Activated CD8-positive, alpha-beta memory T cell treated with anti-CD3 and anti-CD28 coated beads, Interleukin-2, amount 10 ng/mL, durations not matched to agents 7 days and 5 days (primary cell): ENCODE measurements around the gene RREB1. TPM values are rescaled to one million over a fixed set of nuclear protein-coding genes. Genes with fewer than 3 reads are reported as not detected.
A peak's percentile ranks its signal among the peaks of the same experiment; 100 is the strongest.

ENCODE experiments used
- ATAC-seq: fragments of 150-1000 bp; cut with Tn5 transposase; one replicate; pipeline ENCODE4 v1.10.0; 2021; ENCODE audit warnings: moderate library complexity
- CTCF ChIA-PET: fragments of 350-600 bp; sonication (Branson Sonifier 250); formaldehyde crosslinking; loops from one replicate; lab custom pipeline; 2021; ENCODE audit warnings: antibody characterized with exemption; lab: Charles Lee
- DNase-seq: peaks from one replicate; pipeline ENCODE4 v3.0.0-alpha.2; 2020
- H3K27ac Mint-ChIP-seq: one replicate; pipeline ENCODE4 v1.8.0; 2021; ENCODE audit warnings: mild to moderate bottlenecking, mixed read lengths
- H3K27me3 Mint-ChIP-seq: one replicate; pipeline ENCODE4 v1.8.0; 2021; ENCODE audit warnings: mixed read lengths
- H3K36me3 Mint-ChIP-seq: one replicate; pipeline ENCODE4 v1.8.0; 2021; ENCODE audit warnings: mild to moderate bottlenecking, mixed read lengths
- H3K4me1 Mint-ChIP-seq: one replicate; pipeline ENCODE4 v1.8.0; 2021; ENCODE audit warnings: mixed read lengths
- H3K4me3 Mint-ChIP-seq: one replicate; pipeline ENCODE4 v1.8.0; 2021; ENCODE audit warnings: mild to moderate bottlenecking, moderate library complexity, mixed read lengths
- H3K9me3 Mint-ChIP-seq: one replicate; pipeline ENCODE4 v1.8.0; 2022; ENCODE audit warnings: low read depth, mixed read lengths
- total RNA-seq, 2 experiments: library from RNA; stranded (reverse); gene quantifications; one replicate each; pipeline ENCODE4 v1.2.3, GENCODE V29; 2021

RREB1 gene
- total RNA-seq, 2 experiments from 2014 or later = 20.6 to 24.6 TPM

- CTCF ChIA-PET = no interaction called here
- DNase-seq = no peak
- Mint-ChIP-seq H3K27me3 (no peaks in the 10 kb centered on the region), H3K27ac (no peak overlapping the region), H3K36me3 (peaks cover 47% of the 10 kb centered on the region), H3K4me3 (no peak overlapping the region), H3K9me3 (no peaks in the 10 kb centered on the region), H3K4me1 (peaks cover 14% of the 10 kb centered on the region)
- ATAC-seq = no peak
Observed at GRCh38 chr6:7190791-7191190, 83.0 kb downstream of the RREB1 start.

GRCh38 chr6:7193122-7193521, 85.4 kb downstream of the RREB1 start:
- Mint-ChIP-seq H3K36me3 (peaks cover 45% of the 10 kb centered on the region), H3K27me3 (no peaks in the 10 kb centered on the region)

GRCh38 chr6:7194657-7195056, 86.9 kb downstream of the RREB1 start:
- Mint-ChIP-seq H3K27me3 (no peaks in the 10 kb centered on the region), H3K36me3 (peaks cover 32% of the 10 kb centered on the region), H3K27ac (no peak overlapping the region), H3K4me3 (no peak overlapping the region), H3K9me3 (no peaks in the 10 kb centered on the region), H3K4me1 (peaks cover 20% of the 10 kb centered on the region)
- no peak for DNase-seq
- no peak for ATAC-seq
- CTCF ChIA-PET = no interaction called here

More at GRCh38 chr6:7193122-7193521, 85.4 kb downstream of the RREB1 start:
- Mint-ChIP-seq H3K4me3 (no peak overlapping the region), H3K27ac (no peak overlapping the region), H3K4me1 (peaks cover 24% of the 10 kb centered on the region), H3K9me3 (no peaks in the 10 kb centered on the region)
- ATAC-seq = no peak
- CTCF ChIA-PET = no interaction called here
- no peak for DNase-seq

GRCh38 chr6:7195339-7196018, 87.7 kb downstream of the RREB1 start:
- Mint-ChIP-seq H3K36me3 (peaks cover 29% of the 10 kb centered on the region), H3K9me3 (no peaks in the 10 kb centered on the region), H3K4me1 (peaks cover 20% of the 10 kb centered on the region), H3K27ac (peak overlapping the region; percentile 52), H3K4me3 (no peak overlapping the region), H3K27me3 (no peaks in the 10 kb centered on the region)
- no peak for ATAC-seq
- CTCF ChIA-PET = no interaction called here
- DNase-seq = no peak

- Mint-ChIP-seq H3K27ac (peak overlapping the region; percentile 52), H3K9me3 (no peaks in the 10 kb centered on the region), H3K4me1 (peaks cover 22% of the 10 kb centered on the region), H3K27me3 (no peaks in the 10 kb centered on the region), H3K36me3 (peaks cover 29% of the 10 kb centered on the region), H3K4me3 (no peak overlapping the region)
- CTCF ChIA-PET = interaction anchor here (0.6 kb wide), 1 partner anchor 58 kb away, joined by 3 read pairs; no protein-coding TSS in a partner anchor
- DNase-seq (no peak), ATAC-seq (peak; percentile 51)
Observed at GRCh38 chr6:7196019-7196402, 88.2 kb downstream of the RREB1 start.

GRCh38 chr6:7196685-7197283, 89.0 kb downstream of the RREB1 start:
- H3K4me1 Mint-ChIP-seq = peaks cover 26% of the 10 kb centered on the region
- H3K36me3 Mint-ChIP-seq = peaks cover 29% of the 10 kb centered on the region
- ATAC-seq (no peak), DNase-seq (no peak)
- H3K9me3 Mint-ChIP-seq = no peaks in the 10 kb centered on the region
- H3K27me3 Mint-ChIP-seq = no peaks in the 10 kb centered on the region
- H3K4me3 Mint-ChIP-seq = no peak overlapping the region
- no peak overlapping the region for H3K27ac Mint-ChIP-seq
- CTCF ChIA-PET = interaction anchor here (0.6 kb wide), 1 partner anchor 59 kb away, joined by 3 read pairs; no protein-coding TSS in a partner anchor

GRCh38 chr6:7197747-7198146, 90.0 kb downstream of the RREB1 start:
- H3K4me3 Mint-ChIP-seq = no peak overlapping the region
- DNase-seq (no peak), ATAC-seq (no peak)
- H3K27me3 Mint-ChIP-seq = no peaks in the 10 kb centered on the region
- H3K9me3 Mint-ChIP-seq = no peaks in the 10 kb centered on the region
- CTCF ChIA-PET = no interaction called here
- H3K27ac Mint-ChIP-seq = no peak overlapping the region
- H3K36me3 Mint-ChIP-seq = peaks cover 28% of the 10 kb centered on the region
- H3K4me1 Mint-ChIP-seq = peaks cover 30% of the 10 kb centered on the region

GRCh38 chr6:7198833-7199800, 91.4 kb downstream of the RREB1 start:
- H3K4me3 Mint-ChIP-seq = no peak overlapping the region
- no peak for DNase-seq
- H3K4me1 Mint-ChIP-seq = peaks cover 30% of the 10 kb centered on the region
- no peaks in the 10 kb centered on the region for H3K9me3 Mint-ChIP-seq
- CTCF ChIA-PET = interaction anchor here (1.0 kb wide), 1 partner anchor 408 kb away, joined by 3 read pairs; no protein-coding TSS in a partner anchor
- H3K27ac Mint-ChIP-seq = no peak overlapping the region
- no peaks in the 10 kb centered on the region for H3K27me3 Mint-ChIP-seq
- H3K36me3 Mint-ChIP-seq = peaks cover 26% of the 10 kb centered on the region
- no peak for ATAC-seq

GRCh38 chr6:7200598-7201443, 93.1 kb downstream of the RREB1 start:
- Mint-ChIP-seq H3K4me1 (peaks cover 19% of the 10 kb centered on the region), H3K9me3 (no peaks in the 10 kb centered on the region), H3K27ac (no peak overlapping the region), H3K27me3 (no peaks in the 10 kb centered on the region), H3K4me3 (no peak overlapping the region), H3K36me3 (peaks cover 17% of the 10 kb centered on the region)
- no peak for ATAC-seq
- DNase-seq = no peak
- CTCF ChIA-PET = no interaction called here

GRCh38 chr6:7201444-7201731, 93.6 kb downstream of the RREB1 start:
- no peaks in the 10 kb centered on the region for H3K9me3 Mint-ChIP-seq
- CTCF ChIA-PET = no interaction called here
- H3K4me1 Mint-ChIP-seq = peaks cover 14% of the 10 kb centered on the region
- H3K36me3 Mint-ChIP-seq = peaks cover 15% of the 10 kb centered on the region
- H3K4me3 Mint-ChIP-seq = no peak overlapping the region
- ATAC-seq (no peak), DNase-seq (no peak)
- H3K27me3 Mint-ChIP-seq = no peaks in the 10 kb centered on the region
- no peak overlapping the region for H3K27ac Mint-ChIP-seq

- peaks cover 14% of the 10 kb centered on the region for H3K4me1 Mint-ChIP-seq
- peaks cover 15% of the 10 kb centered on the region for H3K36me3 Mint-ChIP-seq
- no peaks in the 10 kb centered on the region for H3K27me3 Mint-ChIP-seq
- ATAC-seq = no peak
- no peak overlapping the region for H3K4me3 Mint-ChIP-seq
- H3K27ac Mint-ChIP-seq = no peak overlapping the region
- H3K9me3 Mint-ChIP-seq = no peaks in the 10 kb centered on the region
- no peak for DNase-seq
- CTCF ChIA-PET = no interaction called here
Observed at GRCh38 chr6:7201732-7202541, 94.2 kb downstream of the RREB1 start.

GRCh38 chr6:7202950-7203349, 95.2 kb downstream of the RREB1 start:
- DNase-seq = no peak
- no peaks in the 10 kb centered on the region for H3K9me3 Mint-ChIP-seq
- ATAC-seq = no peak
- peaks cover 9% of the 10 kb centered on the region for H3K4me1 Mint-ChIP-seq
- peaks cover 15% of the 10 kb centered on the region for H3K36me3 Mint-ChIP-seq
- H3K4me3 Mint-ChIP-seq = no peak overlapping the region
- CTCF ChIA-PET = no interaction called here
- no peak overlapping the region for H3K27ac Mint-ChIP-seq
- no peaks in the 10 kb centered on the region for H3K27me3 Mint-ChIP-seq
